HCT116 (cell line): ENCODE data around the gene PROX1. TPM values are rescaled to one million over a fixed set of nuclear protein-coding genes. Genes with fewer than 3 reads are reported as not detected.
"Not testable (repeated sequence)": the region's sequence is repeated elsewhere in the genome, so short reads cannot be mapped to it uniquely, and the experiment has no call there.

Source experiments
- ATAC-seq: fragments of 200-7000 bp; cut with Tn5 transposase; 2 replicates; pipeline ENCODE4 v1.9.1; 2020; ENCODE audit warnings: mild to moderate bottlenecking, moderate library complexity
- BruUV-seq: library from RNA; stranded (reverse); fragments of 400-500 nt; replicated peaks from 2 replicates; lab custom pipeline; 2021; lab: Mats Ljungman, UMichigan
- CTCF ChIA-PET: fragments of 300-600 bp; sonication (Branson Sonifier 250); formaldehyde crosslinking; loops from one replicate; lab custom pipeline; 2021; ENCODE audit warnings: antibody characterized with exemption; lab: Charles Lee
- POLR2A ChIA-PET: fragments of 300-600, 350-600 bp; sonication (Branson Sonifier 250); formaldehyde crosslinking; loops from one replicate; lab custom pipeline; 2021; ENCODE audit warnings: antibody characterized with exemption; lab: Charles Lee
- RAD21 ChIA-PET, 2 experiments: fragments of 300-600 bp; sonication (Branson Sonifier 250); formaldehyde crosslinking; loops; one replicate each; lab custom pipeline; 2023; ENCODE audit warnings: low total read pairs in 2 of 2; ENCODE audit not compliant: uncharacterized antibody in 2 of 2, unreplicated experiment in 2 of 2, low non-redundant PET in 1 of 2; lab: Charles Lee
- DNase-seq: peaks from one replicate; pipeline ENCODE4 v3.0.0-alpha.2; 2010; ENCODE audit warnings: low read depth, low spot score
- H2AFZ ChIP-seq: fragments of 200-600 bp; shearing (Covaris generic), sonication (generic); 2 replicates; pipeline ENCODE4 v1.6.1; 2017; ENCODE audit warnings: low read depth, mixed run types, mixed read lengths, antibody characterized with exemption, low read length; ENCODE audit not compliant: poor library complexity, severe bottlenecking
- H3K27ac ChIP-seq: 2 replicates; pipeline ENCODE4 v1.5.1; 2012; ENCODE audit warnings: low read depth, low read length
- H3K27me3 ChIP-seq: fragments of 200-600 bp; sonication (generic); 2 replicates; pipeline ENCODE4 v1.6.1; 2016; ENCODE audit warnings: mixed run types, low read length, mixed read lengths; ENCODE audit not compliant: insufficient read depth
- H3K36me3 ChIP-seq, 2 experiments: fragments of 200-500 bp in 1 of 2; fragments of 200-600 bp in 1 of 2; sonication (Bioruptor generic) in 1 of 2; sonication (generic) in 1 of 2; 2 replicates each; pipeline versions ENCODE4 v1.5.1 to v1.6.1; 2014 to 2016; ENCODE audit warnings: low read length in 2 of 2, inconsistent platforms in 1 of 2, mixed read lengths in 1 of 2, mixed run types in 1 of 2; ENCODE audit not compliant: insufficient read depth in 2 of 2, control insufficient read depth in 1 of 2
- H3K4me1 ChIP-seq, 2 experiments: fragments of 200-600 bp in 1 of 2; sonication (generic) in 1 of 2; 2 replicates each; pipeline versions ENCODE4 v1.5.1 to v1.6.1; 2012 to 2017; ENCODE audit warnings: low read length in 2 of 2, inconsistent platforms in 1 of 2, mild to moderate bottlenecking in 1 of 2, mixed read lengths in 1 of 2, mixed run types in 1 of 2, moderate library complexity in 1 of 2; ENCODE audit not compliant: insufficient read depth in 2 of 2, control insufficient read depth in 1 of 2
- H3K4me2 ChIP-seq: fragments of 200-600 bp; sonication (generic); 2 replicates; pipeline ENCODE4 v1.6.1; 2017; ENCODE audit warnings: mixed run types, low read length, mixed read lengths
- H3K4me3 ChIP-seq, 2 experiments: fragments of 200-600 bp in 1 of 2; sonication (generic) in 1 of 2; replicated peaks in 1 of 2; 2 replicates each; pipeline ENCODE4 v1.5.1; 2011 to 2016; ENCODE audit warnings: low read length in 2 of 2, control low read depth in 1 of 2, low read depth in 1 of 2, mild to moderate bottlenecking in 1 of 2, mixed read lengths in 1 of 2, mixed run types in 1 of 2
- H3K79me2 ChIP-seq: fragments of 200-600 bp; sonication (generic); 2 replicates; pipeline ENCODE4 v1.6.1; 2017; ENCODE audit warnings: mild to moderate bottlenecking, mixed run types, low read length, moderate library complexity, mixed read lengths; ENCODE audit not compliant: insufficient read depth
- H3K9ac ChIP-seq: fragments of 200-600 bp; sonication (generic); 2 replicates; pipeline ENCODE4 v1.6.1; 2016; ENCODE audit warnings: low read length, mixed read lengths
- H3K9me2 ChIP-seq: fragments of 200-600 bp; sonication (generic), shearing (Covaris generic); 2 replicates; pipeline ENCODE4 v1.6.1; 2017; ENCODE audit warnings: mixed run types, mild to moderate bottlenecking, moderate library complexity; ENCODE audit not compliant: insufficient read depth
- H3K9me3 ChIP-seq, 2 experiments: fragments of 200-500 bp in 1 of 2; fragments of 200-600 bp in 1 of 2; sonication (Bioruptor generic) in 1 of 2; sonication (generic) in 1 of 2; 2 replicates each; pipeline ENCODE4 v1.6.1; 2014 to 2017; ENCODE audit warnings: low read length in 2 of 2, mixed read lengths in 2 of 2, inconsistent platforms in 1 of 2, low read depth in 1 of 2, mild to moderate bottlenecking in 1 of 2, mixed run types in 1 of 2, moderate library complexity in 1 of 2; ENCODE audit not compliant: control insufficient read depth in 1 of 2, insufficient read depth in 1 of 2
- H4K20me1 ChIP-seq: fragments of 200-600 bp; sonication (generic), shearing (Covaris generic); 2 replicates; pipeline ENCODE4 v1.6.1; 2017; ENCODE audit warnings: mixed run types, mild to moderate bottlenecking, moderate library complexity; ENCODE audit not compliant: insufficient read depth
- intact Hi-C: fragments of 100-400 bp; cut with micrococcal nuclease; formaldehyde crosslinking; loops from 2 replicates; pipeline ENCODE4 v1.10.0; 2022
- total RNA-seq: library from RNA; stranded (reverse); gene quantifications from one replicate; pipeline ENCODE4 v1.2.1, GENCODE V29; 2021; ENCODE audit not compliant: unreplicated experiment

PROX1 gene
- total RNA-seq, 1 experiment from 2014 or later: 0.22 TPM

- BruUV-seq, H3K36me3 ChIP-seq, ATAC-seq, H2AFZ ChIP-seq, intact Hi-C loops, H3K27me3 ChIP-seq, H3K9me2 ChIP-seq, H3K79me2 ChIP-seq, DNase-seq, H3K4me2 ChIP-seq, H3K9me3 ChIP-seq, H3K27ac ChIP-seq, CTCF ChIA-PET, POLR2A ChIA-PET, H3K9ac ChIP-seq, H3K4me1 ChIP-seq, H3K4me3 ChIP-seq, RAD21 ChIA-PET, H4K20me1 ChIP-seq: not testable (repeated sequence)
These were observed 101.2 kb downstream of the PROX1 start for GRCh38 chr1:214089003-214089402.
